H1 (cell line): ENCODE results near the gene AGR3. TPM values are rescaled to one million over a fixed set of nuclear protein-coding genes. Genes with fewer than 3 reads are reported as not detected.

ENCODE experiments used
- CTCF ChIA-PET: fragments of 300-600 bp; sonication (Branson Sonifier 250); formaldehyde crosslinking; loops from one replicate; lab custom pipeline; 2021; ENCODE audit not compliant: partially characterized antibody; lab: Charles Lee
- POLR2A ChIA-PET: fragments of 300-600 bp; sonication (Branson Sonifier 250); formaldehyde crosslinking; loops from one replicate; lab custom pipeline; 2021; ENCODE audit warnings: inconsistent platforms; ENCODE audit not compliant: partially characterized antibody; lab: Charles Lee
- DNase-seq, 2 experiments: peaks; one replicate each; pipeline versions ENCODE4 v3.0.0 to v3.0.0-alpha.2; 2010 to 2022; ENCODE audit warnings: low spot score in 2 of 2, low read depth in 1 of 2, mixed read lengths in 1 of 2
- FAIRE-seq: peaks from 2 replicates; lab custom pipeline; 2011; peaks lifted over from hg19 to GRCh38; lab: Jason Lieb, UNC
- H2AFZ ChIP-seq: 2 replicates; pipeline ENCODE4 v1.8.1; 2012; ENCODE audit warnings: low read length, inconsistent platforms
- H2AK5ac ChIP-seq: 2 replicates; pipeline ENCODE4 v1.6.1; 2013; ENCODE audit warnings: low read depth, low read length
- H2BK120ac ChIP-seq: replicated peaks from 2 replicates; pipeline ENCODE3; 2013; ENCODE audit warnings: low read depth, low read length, inconsistent platforms
- H2BK12ac ChIP-seq: 2 replicates; pipeline ENCODE4 v1.6.1; 2013; ENCODE audit warnings: low read depth, low read length
- H2BK15ac ChIP-seq: 2 replicates; pipeline ENCODE4 v1.6.1; 2013; ENCODE audit warnings: low read length
- H2BK20ac ChIP-seq: 2 replicates; pipeline ENCODE4 v1.6.1; 2013; ENCODE audit warnings: low read length
- H2BK5ac ChIP-seq: 2 replicates; pipeline ENCODE4 v1.6.1; 2013; ENCODE audit warnings: low read depth, low read length
- H3K14ac ChIP-seq: 2 replicates; pipeline ENCODE4 v1.6.1; 2013; ENCODE audit warnings: inconsistent platforms; ENCODE audit not compliant: insufficient read length
- H3K18ac ChIP-seq: 2 replicates; pipeline ENCODE4 v1.6.1; 2013; ENCODE audit warnings: low read length; ENCODE audit errors: extremely low read depth
- H3K23ac ChIP-seq: 2 replicates; pipeline ENCODE4 v1.6.1; 2013; ENCODE audit warnings: inconsistent platforms; ENCODE audit not compliant: insufficient read length
- H3K23me2 ChIP-seq: 2 replicates; pipeline ENCODE4 v1.6.1; 2013; ENCODE audit warnings: low read depth, low read length
- H3K27ac ChIP-seq: 2 replicates; pipeline ENCODE4 v1.6.1; 2011; ENCODE audit warnings: low read depth, low read length, inconsistent platforms
- H3K27me3 ChIP-seq, 4 experiments: replicated peaks in 1 of 4; 1 replicate in 1 of 4; 2 replicates in 3 of 4; pipeline versions ENCODE4 v1.6.1 to v1.8.1; 2011 to 2013; ENCODE audit warnings: low read length in 3 of 4, mild to moderate bottlenecking in 3 of 4, inconsistent platforms in 2 of 4, mixed read lengths in 2 of 4, moderate library complexity in 1 of 4; ENCODE audit not compliant: control insufficient read depth in 3 of 4, insufficient read depth in 3 of 4; ENCODE audit errors: extremely low read depth in 1 of 4
- H3K36me3 ChIP-seq, 4 experiments: 2 replicates each; pipeline versions ENCODE4 v1.6.1 to v1.8.1; 2011 to 2013; ENCODE audit warnings: mild to moderate bottlenecking in 4 of 4, low read length in 3 of 4, moderate library complexity in 2 of 4, control low read depth in 1 of 4, inconsistent platforms in 1 of 4; ENCODE audit not compliant: insufficient read depth in 4 of 4, control insufficient read depth in 2 of 4
- H3K4ac ChIP-seq: replicated peaks from 2 replicates; pipeline ENCODE3; 2013; ENCODE audit warnings: low read length, low read depth, mixed read lengths, inconsistent platforms; ENCODE audit not compliant: insufficient read length
- H3K4me1 ChIP-seq, 4 experiments: replicated peaks in 1 of 4; 1 replicate in 1 of 4; 2 replicates in 3 of 4; pipeline versions ENCODE4 v1.6.1 to v1.8.1; 2011 to 2013; ENCODE audit warnings: low read length in 3 of 4, inconsistent platforms in 2 of 4, mixed read lengths in 1 of 4; ENCODE audit not compliant: insufficient read depth in 4 of 4, control insufficient read depth in 3 of 4
- H3K4me2 ChIP-seq, 2 experiments: 2 replicates each; pipeline versions ENCODE4 v1.6.1 to v1.8.1; 2011 to 2013; ENCODE audit warnings: low read depth in 2 of 2, low read length in 2 of 2, control low read depth in 1 of 2, inconsistent platforms in 1 of 2, mild to moderate bottlenecking in 1 of 2; ENCODE audit not compliant: insufficient read depth in 1 of 2
- H3K4me3 ChIP-seq, 4 experiments: fragments of 200-600, 300-600 bp in 1 of 4; sonication (generic), shearing (Covaris generic), sonication (Bioruptor Twin) in 1 of 4; 2 replicates each; pipeline versions ENCODE4 v1.5.1 to v1.8.1; 2011 to 2016; ENCODE audit warnings: low read length in 4 of 4, low read depth in 3 of 4, control low read depth in 2 of 4, inconsistent platforms in 2 of 4, mild to moderate bottlenecking in 2 of 4, mixed read lengths in 1 of 4, moderate library complexity in 1 of 4; ENCODE audit not compliant: insufficient read depth in 2 of 4; ENCODE audit errors: extremely low read depth in 1 of 4
- H3K56ac ChIP-seq: replicated peaks from 2 replicates; pipeline ENCODE3; 2013; ENCODE audit warnings: low read depth, mild to moderate bottlenecking, mixed read lengths, low read length, inconsistent platforms; ENCODE audit not compliant: insufficient read length
- H3K79me1 ChIP-seq: 2 replicates; pipeline ENCODE4 v1.6.1; 2013; ENCODE audit warnings: low read depth, low read length, control low read depth
- H3K79me2 ChIP-seq, 2 experiments: 2 replicates each; pipeline versions ENCODE4 v1.6.1 to v1.8.1; 2012 to 2013; ENCODE audit warnings: low read length in 2 of 2, mild to moderate bottlenecking in 2 of 2, inconsistent platforms in 1 of 2; ENCODE audit not compliant: insufficient read depth in 2 of 2, control insufficient read depth in 1 of 2
- H3K9ac ChIP-seq, 4 experiments: replicated peaks in 1 of 4; 1 replicate in 1 of 4; 2 replicates in 3 of 4; pipeline versions ENCODE4 v1.6.1 to v1.8.1; 2011 to 2013; ENCODE audit warnings: low read depth in 3 of 4, low read length in 3 of 4, control low read depth in 2 of 4, mild to moderate bottlenecking in 2 of 4, moderate library complexity in 2 of 4, inconsistent platforms in 1 of 4; ENCODE audit errors: extremely low read depth in 1 of 4
- H3K9me3 ChIP-seq, 2 experiments: 2 replicates each; pipeline versions ENCODE4 v1.6.1 to v1.8.1; 2012 to 2013; ENCODE audit warnings: mild to moderate bottlenecking in 2 of 2, moderate library complexity in 2 of 2, control low read depth in 1 of 2, inconsistent platforms in 1 of 2, low read depth in 1 of 2, low read length in 1 of 2, mixed read lengths in 1 of 2; ENCODE audit not compliant: insufficient read depth in 2 of 2
- H4K20me1 ChIP-seq, 2 experiments: replicated peaks in 1 of 2; 2 replicates each; pipeline versions ENCODE3 to v1.8.1; 2011 to 2013; ENCODE audit warnings: inconsistent platforms in 2 of 2, low read length in 2 of 2, mild to moderate bottlenecking in 1 of 2; ENCODE audit not compliant: insufficient read depth in 2 of 2, control insufficient read depth in 1 of 2
- H4K5ac ChIP-seq: 2 replicates; pipeline ENCODE4 v1.6.1; 2013; ENCODE audit warnings: low read length, low read depth, mixed read lengths, inconsistent platforms; ENCODE audit not compliant: insufficient read length
- H4K8ac ChIP-seq: 2 replicates; pipeline ENCODE4 v1.8.0; 2013; ENCODE audit warnings: mild to moderate bottlenecking, moderate library complexity, low read length, inconsistent platforms; ENCODE audit not compliant: insufficient read depth; ENCODE audit errors: extremely low read depth
- H4K91ac ChIP-seq: replicated peaks from 2 replicates; pipeline ENCODE3; 2013; ENCODE audit warnings: low read length, mixed read lengths, inconsistent platforms; ENCODE audit not compliant: insufficient read length
- EGR1 ChIP-seq: IDR thresholded peaks from 2 replicates; pipeline ENCODE4 v1.6.1; 2011; ENCODE audit warnings: low read depth, low read length, borderline replicate concordance
- FOSL1 ChIP-seq: IDR thresholded peaks from 2 replicates; pipeline ENCODE4 v1.6.1; 2011; ENCODE audit warnings: mild to moderate bottlenecking, low read depth, low read length, moderate library complexity; ENCODE audit not compliant: insufficient read depth
- HDAC6 ChIP-seq: IDR thresholded peaks from one replicate; pipeline ENCODE4 v1.7.1; 2012; ENCODE audit warnings: low read depth, mild to moderate bottlenecking, inconsistent platforms, low read length, moderate library complexity
- NANOG ChIP-seq: IDR thresholded peaks from 2 replicates; pipeline ENCODE4 v1.6.1; 2011; ENCODE audit warnings: low read length, low read depth, mild to moderate bottlenecking, inconsistent platforms; ENCODE audit not compliant: insufficient read depth, poor library complexity, severe bottlenecking
- POLR2AphosphoS5 ChIP-seq: IDR thresholded peaks from 2 replicates; pipeline ENCODE4 v1.6.1; 2011; ENCODE audit warnings: low read depth, low read length
- POU5F1 ChIP-seq: IDR thresholded peaks from 2 replicates; pipeline ENCODE4 v1.6.1; 2011; ENCODE audit warnings: low read depth, mild to moderate bottlenecking, low read length, moderate library complexity
- WGBS, 2 experiments: shearing (Covaris generic) in 1 of 2; methylation state at CpG; one replicate each; pipeline versions ENCODE4 v1.1.6 to v1.1.7; 2013 to 2015; ENCODE audit warnings: low lambda C conversion rate in 2 of 2, mixed read lengths in 2 of 2, inconsistent platforms in 1 of 2, low coverage in 1 of 2, missing lambda C conversion rate in 1 of 2; ENCODE audit not compliant: insufficient replicate concordance in 2 of 2, insufficient coverage in 1 of 2, insufficient read length in 1 of 2; ENCODE audit errors: extremely low coverage in 1 of 2, missing lambda C conversion rate in 1 of 2; 5-methylcytosine and 5-hydroxymethylcytosine counted together
- polyA plus RNA-seq, 7 experiments: library from polyadenylated mRNA; depleted of rRNA in 3 of 7; stranded (reverse) in 5 of 7; unstranded in 2 of 7; fragments of >200 nt in 5 of 7; fragments of 200-250 nt in 2 of 7; gene quantifications; 1 replicate in 5 of 7; 2 replicates in 1 of 7; 4 replicates in 1 of 7; pipeline versions ENCODE4 v1.2.1 to v1.2.3, GENCODE V29; 2011 to 2013; ENCODE audit warnings: missing spikeins in 2 of 7, mixed read lengths in 2 of 7
- total RNA-seq: library from RNA; stranded (reverse); fragmentation: NEBNext Ultra II Directional; extraction: Animal tissue kit (Norgen Biotek cat#: 25700); gene quantifications from 2 replicates; pipeline ENCODE4 v1.2.1, GENCODE V29; 2021
- TF ChIP-seq, protein P1 (sequence below): IDR thresholded peaks from 2 replicates; pipeline ENCODE4 v1.6.1; 2012; ENCODE audit warnings: low read length, inconsistent platforms

The AGR3 gene
- total and polyA plus RNA-seq, 2 of the 8 experiments (the other 6 are each of a cell fraction or from before 2014, with no cell fraction given): not detected

DNA sequence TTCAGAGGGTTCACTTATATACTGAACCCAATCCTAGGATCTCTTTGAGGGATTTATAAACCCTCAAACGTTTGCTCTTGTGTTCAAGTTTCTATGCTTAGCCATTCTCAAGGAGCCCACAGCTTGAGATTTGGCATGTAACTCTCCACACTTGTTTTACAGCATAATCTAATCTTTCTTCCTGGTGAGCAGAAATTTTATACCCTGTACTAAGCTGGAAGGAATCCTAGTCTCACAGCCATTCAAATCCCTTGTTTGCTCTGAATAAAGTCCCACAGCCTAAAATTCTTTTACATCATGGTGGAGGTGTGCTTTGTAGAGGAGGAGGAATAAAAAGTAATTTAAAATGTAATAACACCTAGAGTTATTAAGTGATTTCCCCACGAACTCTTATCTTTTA, 71.7 kb downstream of the AGR3 start:
- TF ChIP-seq FOSL1 (no peak), EGR1 (no peak), NANOG (no peak), HDAC6 (no peak), POU5F1 (no peak), POLR2AphosphoS5 (no peak)
- TF ChIP-seq, protein P1, sequence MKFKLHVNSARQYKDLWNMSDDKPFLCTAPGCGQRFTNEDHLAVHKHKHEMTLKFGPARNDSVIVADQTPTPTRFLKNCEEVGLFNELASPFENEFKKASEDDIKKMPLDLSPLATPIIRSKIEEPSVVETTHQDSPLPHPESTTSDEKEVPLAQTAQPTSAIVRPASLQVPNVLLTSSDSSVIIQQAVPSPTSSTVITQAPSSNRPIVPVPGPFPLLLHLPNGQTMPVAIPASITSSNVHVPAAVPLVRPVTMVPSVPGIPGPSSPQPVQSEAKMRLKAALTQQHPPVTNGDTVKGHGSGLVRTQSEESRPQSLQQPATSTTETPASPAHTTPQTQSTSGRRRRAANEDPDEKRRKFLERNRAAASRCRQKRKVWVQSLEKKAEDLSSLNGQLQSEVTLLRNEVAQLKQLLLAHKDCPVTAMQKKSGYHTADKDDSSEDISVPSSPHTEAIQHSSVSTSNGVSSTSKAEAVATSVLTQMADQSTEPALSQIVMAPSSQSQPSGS: no peak
- H3K9me3 ChIP-seq: no peaks in the 10 kb centered on the region
- H2AK5ac ChIP-seq: no peak overlapping the region
- no peaks in the 10 kb centered on the region for H3K36me3 ChIP-seq
- no peaks in the 10 kb centered on the region for H3K27me3 ChIP-seq
- no peak overlapping the region for H2BK120ac ChIP-seq
- no peak overlapping the region for H3K27ac ChIP-seq
- H3K23ac ChIP-seq: no peak overlapping the region
- no peak overlapping the region for H3K4ac ChIP-seq
- no peak overlapping the region for H3K4me3 ChIP-seq
- no peak overlapping the region for H2BK20ac ChIP-seq
- H4K5ac ChIP-seq: no peak overlapping the region
- no peak overlapping the region for H2AFZ ChIP-seq
- H3K79me2 ChIP-seq: no peaks in the 10 kb centered on the region
- H3K9ac ChIP-seq: no peak overlapping the region
- ChIA-PET CTCF (interaction anchor here (2.2 kb wide), 1 partner anchor 9 kb away, joined by 16 read pairs; no protein-coding TSS in a partner anchor), POLR2A (no interaction called here)
- no peak overlapping the region for H2BK12ac ChIP-seq
- H3K4me1 ChIP-seq: no peaks in the 10 kb centered on the region
- no peak overlapping the region for H3K18ac ChIP-seq
- H3K14ac ChIP-seq: no peak overlapping the region
- WGBS, 2 experiments: 82% methylated on average over 2 of the region's 2 CpGs; no CpG with 5 or more reads in 1 of the 2 experiments
- H3K4me2 ChIP-seq: no peak overlapping the region
- FAIRE-seq: no peak
- no peaks in the 10 kb centered on the region for H3K79me1 ChIP-seq
- no peaks in the 10 kb centered on the region for H3K23me2 ChIP-seq
- H4K91ac ChIP-seq: no peak overlapping the region
- H4K8ac ChIP-seq: no peak overlapping the region
- no peak overlapping the region for H2BK5ac ChIP-seq
- no peak overlapping the region for H3K56ac ChIP-seq
- no peaks in the 10 kb centered on the region for H4K20me1 ChIP-seq
- no peak overlapping the region for H2BK15ac ChIP-seq
- no peak for DNase-seq
